BJ (cell line): ENCODE data around the gene ABLIM1. TPM values are rescaled to one million over a fixed set of nuclear protein-coding genes. Genes with fewer than 3 reads are reported as not detected.

ENCODE experiments used
- CTCF ChIA-PET: fragments of 350-600 bp; formaldehyde crosslinking; extraction: SDS; loops from one replicate; lab custom pipeline; 2021; ENCODE audit warnings: antibody characterized with exemption, inconsistent platforms; lab: Yijun Ruan, JAX
- POLR2A ChIA-PET: fragments of 300-600 bp; sonication (Branson Sonifier 250); formaldehyde crosslinking; extraction: SDS; loops from one replicate; lab custom pipeline; 2021; ENCODE audit warnings: antibody characterized with exemption; lab: Charles Lee
- DNase-seq: peaks from one replicate; pipeline ENCODE4 v3.0.0-alpha.2; 2011; ENCODE audit warnings: low read depth
- H3K27me3 ChIP-seq: 2 replicates; pipeline ENCODE4 v1.6.0; 2011; ENCODE audit warnings: low read length; ENCODE audit not compliant: control insufficient read depth, insufficient read depth
- H3K36me3 ChIP-seq: 2 replicates; pipeline ENCODE4 v1.5.1; 2011; ENCODE audit warnings: low read length; ENCODE audit not compliant: control insufficient read depth, insufficient read depth
- H3K4me3 ChIP-seq: 2 replicates; pipeline ENCODE4 v1.5.1; 2011; ENCODE audit warnings: low read depth, mild to moderate bottlenecking, control low read depth, low read length
- polyA plus RNA-seq: library from polyadenylated mRNA; depleted of rRNA; stranded (reverse); fragments of >200 nt; gene quantifications from 2 replicates; pipeline ENCODE4 v1.2.3, GENCODE V29; 2011
- TF ChIP-seq, protein P1 (sequence below): IDR thresholded peaks from 2 replicates; pipeline ENCODE4 v1.5.1; 2011; ENCODE audit warnings: low read depth, mild to moderate bottlenecking, control low read depth, inconsistent platforms, low read length, moderate library complexity; ENCODE audit not compliant: insufficient read depth

Gene ABLIM1
- polyA plus RNA-seq, 1 experiment: 14.4 TPM

DNA sequence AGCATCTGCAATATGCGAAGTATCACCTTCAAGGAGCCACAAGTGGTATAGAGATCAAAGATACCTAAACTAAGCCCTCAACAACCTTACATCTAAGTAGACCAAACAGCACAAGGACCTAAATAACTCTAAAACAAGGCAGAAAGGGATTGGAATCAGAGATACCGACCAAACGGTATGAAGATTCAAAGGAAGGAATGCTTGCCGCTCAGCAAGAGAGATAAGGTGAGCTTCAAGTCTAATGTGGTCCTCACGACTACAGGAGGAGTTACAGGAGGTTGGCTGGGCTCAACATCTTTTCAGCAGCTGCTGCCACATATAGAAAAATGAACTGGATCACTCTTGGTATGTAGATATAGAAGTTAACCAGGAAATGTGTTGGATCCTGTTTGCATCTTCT lies 11.6 kb downstream of the ABLIM1 start:
- ChIA-PET POLR2A (no interaction called here), CTCF (no interaction called here)
- Histone ChIP-seq H3K36me3 (no peaks in the 10 kb centered on the region), H3K4me3 (no peak overlapping the region), H3K27me3 (no peaks in the 10 kb centered on the region)
- TF ChIP-seq, protein P1, sequence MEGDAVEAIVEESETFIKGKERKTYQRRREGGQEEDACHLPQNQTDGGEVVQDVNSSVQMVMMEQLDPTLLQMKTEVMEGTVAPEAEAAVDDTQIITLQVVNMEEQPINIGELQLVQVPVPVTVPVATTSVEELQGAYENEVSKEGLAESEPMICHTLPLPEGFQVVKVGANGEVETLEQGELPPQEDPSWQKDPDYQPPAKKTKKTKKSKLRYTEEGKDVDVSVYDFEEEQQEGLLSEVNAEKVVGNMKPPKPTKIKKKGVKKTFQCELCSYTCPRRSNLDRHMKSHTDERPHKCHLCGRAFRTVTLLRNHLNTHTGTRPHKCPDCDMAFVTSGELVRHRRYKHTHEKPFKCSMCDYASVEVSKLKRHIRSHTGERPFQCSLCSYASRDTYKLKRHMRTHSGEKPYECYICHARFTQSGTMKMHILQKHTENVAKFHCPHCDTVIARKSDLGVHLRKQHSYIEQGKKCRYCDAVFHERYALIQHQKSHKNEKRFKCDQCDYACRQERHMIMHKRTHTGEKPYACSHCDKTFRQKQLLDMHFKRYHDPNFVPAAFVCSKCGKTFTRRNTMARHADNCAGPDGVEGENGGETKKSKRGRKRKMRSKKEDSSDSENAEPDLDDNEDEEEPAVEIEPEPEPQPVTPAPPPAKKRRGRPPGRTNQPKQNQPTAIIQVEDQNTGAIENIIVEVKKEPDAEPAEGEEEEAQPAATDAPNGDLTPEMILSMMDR: no peak
- no peak for DNase-seq

DNA sequence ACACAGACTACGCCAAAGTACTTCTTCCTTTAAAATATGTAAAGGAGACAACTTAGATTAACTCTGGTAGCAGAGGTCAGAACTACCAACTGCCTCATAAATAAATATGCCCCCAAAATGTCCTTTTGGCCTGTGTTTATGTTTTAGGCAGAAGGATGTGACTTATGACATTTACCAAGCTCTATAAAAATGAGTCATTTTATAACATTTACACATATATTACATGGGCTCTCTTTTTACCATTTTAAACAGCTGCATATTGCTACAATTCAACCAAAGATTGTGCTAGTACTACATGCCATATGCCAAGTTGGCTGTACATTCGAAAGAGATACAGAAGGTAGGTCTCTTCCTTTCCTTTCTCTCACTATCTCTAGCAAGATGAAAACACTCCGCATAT lies 12.4 kb downstream of the ABLIM1 start:
- Histone ChIP-seq H3K27me3 (no peaks in the 10 kb centered on the region), H3K36me3 (no peaks in the 10 kb centered on the region), H3K4me3 (no peak overlapping the region)
- CTCF ChIA-PET: no interaction called here
- POLR2A ChIA-PET: no interaction called here
- DNase-seq: no peak
- TF ChIP-seq, protein P1: no peak

DNA sequence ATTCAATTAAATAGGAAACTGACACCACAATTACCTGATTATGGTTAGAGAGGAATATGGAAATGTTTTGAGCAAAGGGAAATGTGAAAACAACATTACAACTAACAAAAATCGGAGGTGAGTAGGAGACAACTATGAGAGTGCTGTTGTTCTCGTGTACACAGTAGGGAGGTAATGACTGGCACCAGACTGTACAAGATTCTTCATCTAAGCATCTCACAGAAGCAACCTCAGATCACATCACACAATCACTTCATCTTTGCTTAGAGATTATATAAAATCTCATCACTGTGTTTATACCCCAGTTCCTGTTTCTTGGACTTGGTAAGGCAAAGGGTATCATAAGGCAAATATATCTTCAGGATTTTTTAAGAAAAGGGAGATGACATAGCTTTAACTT lies 14.9 kb downstream of the ABLIM1 start:
- Histone ChIP-seq H3K27me3 (no peaks in the 10 kb centered on the region), H3K4me3 (no peak overlapping the region), H3K36me3 (no peaks in the 10 kb centered on the region)
- TF ChIP-seq, protein P1: no peak
- POLR2A ChIA-PET: no interaction called here
- no peak for DNase-seq
- CTCF ChIA-PET: no interaction called here

DNA sequence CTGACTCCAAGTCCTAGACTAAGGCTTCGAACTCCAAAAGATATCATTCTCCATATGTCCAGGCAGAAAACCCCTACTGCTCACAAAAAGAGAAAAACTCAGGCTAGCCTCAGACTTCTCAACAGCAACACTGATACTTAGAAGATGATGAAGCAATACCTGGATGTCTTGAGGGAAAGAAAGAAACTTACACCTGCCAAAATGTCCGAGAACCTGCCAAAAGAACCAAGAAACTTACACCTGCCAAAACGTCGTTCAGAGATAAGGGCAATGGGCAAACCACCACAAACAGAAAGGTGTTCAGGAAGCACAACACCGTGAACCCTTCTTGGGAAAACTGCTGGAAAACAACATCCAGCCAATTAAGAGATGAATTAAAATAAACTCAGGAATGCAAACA lies 15.3 kb downstream of the ABLIM1 start:
- Histone ChIP-seq H3K27me3 (no peaks in the 10 kb centered on the region), H3K36me3 (no peaks in the 10 kb centered on the region), H3K4me3 (no peak overlapping the region)
- DNase-seq: no peak
- CTCF ChIA-PET: no interaction called here
- TF ChIP-seq, protein P1: no peak
- POLR2A ChIA-PET: no interaction called here

DNA sequence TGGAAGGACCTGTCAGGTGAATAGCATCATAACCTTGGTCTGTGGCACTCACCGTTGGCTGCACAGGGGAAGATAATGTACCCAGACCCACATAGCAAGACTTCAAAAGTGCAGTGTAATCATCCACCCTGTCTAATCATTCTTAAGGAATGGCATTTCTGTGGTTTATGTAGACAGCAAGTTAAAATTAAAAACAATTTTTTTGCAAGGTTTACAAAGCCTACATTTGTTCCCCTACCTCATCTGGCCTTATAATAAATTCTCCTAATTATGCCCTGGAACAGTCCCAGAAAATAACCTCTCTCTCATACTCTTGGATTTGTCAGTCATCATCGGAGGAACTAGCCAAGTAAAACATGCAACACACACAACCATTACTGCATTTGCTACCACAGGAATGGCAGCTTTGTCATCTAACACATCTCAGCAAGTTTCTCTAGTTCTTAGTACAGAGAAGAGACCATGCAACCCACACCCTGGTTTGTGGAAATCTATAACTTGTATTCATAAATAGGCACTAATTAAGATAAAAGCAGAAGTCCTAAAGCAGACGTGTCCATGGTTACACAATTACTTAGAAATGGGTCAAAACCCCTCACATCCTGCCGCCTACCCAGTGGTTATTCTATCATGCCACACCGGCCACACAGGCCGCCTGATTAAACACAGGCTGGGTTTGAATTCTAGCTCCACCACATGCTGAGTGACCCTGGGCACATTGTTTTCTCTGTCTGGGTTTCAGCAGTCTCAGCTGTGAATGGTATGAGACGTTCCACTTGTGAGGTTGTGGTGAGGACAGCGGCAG lies 19.1 kb downstream of the ABLIM1 start:
- no peak overlapping the region for H3K4me3 ChIP-seq
- peak; percentile 97 for DNase-seq
- POLR2A ChIA-PET: interaction anchor here (0.5 kb wide), 1 partner anchor 9 kb away, joined by 3 read pairs; no protein-coding TSS in a partner anchor
- H3K27me3 ChIP-seq: no peaks in the 10 kb centered on the region
- H3K36me3 ChIP-seq: no peaks in the 10 kb centered on the region
- CTCF ChIA-PET: no interaction called here
- TF ChIP-seq, protein P1: no peak
